Breast epithelium (tissue), 3 donors: ENCODE data around the gene SCN2B.

Experiments
- POLR2A ChIP-seq: fragments of 450-650 bp; IDR thresholded peaks from one replicate; pipeline ENCODE4 v1.6.1; 2016; ENCODE audit warnings: antibody characterized with exemption, mild to moderate bottlenecking, moderate library complexity
- TF ChIP-seq, protein P1 (sequence below), 3 donors: fragments of 450-650 bp; IDR thresholded peaks; one replicate each; pipeline ENCODE4 v1.5.1; 2016 to 2017; ENCODE audit warnings: antibody characterized with exemption in 3 of 3, mild to moderate bottlenecking in 3 of 3, moderate library complexity in 3 of 3

DNA sequence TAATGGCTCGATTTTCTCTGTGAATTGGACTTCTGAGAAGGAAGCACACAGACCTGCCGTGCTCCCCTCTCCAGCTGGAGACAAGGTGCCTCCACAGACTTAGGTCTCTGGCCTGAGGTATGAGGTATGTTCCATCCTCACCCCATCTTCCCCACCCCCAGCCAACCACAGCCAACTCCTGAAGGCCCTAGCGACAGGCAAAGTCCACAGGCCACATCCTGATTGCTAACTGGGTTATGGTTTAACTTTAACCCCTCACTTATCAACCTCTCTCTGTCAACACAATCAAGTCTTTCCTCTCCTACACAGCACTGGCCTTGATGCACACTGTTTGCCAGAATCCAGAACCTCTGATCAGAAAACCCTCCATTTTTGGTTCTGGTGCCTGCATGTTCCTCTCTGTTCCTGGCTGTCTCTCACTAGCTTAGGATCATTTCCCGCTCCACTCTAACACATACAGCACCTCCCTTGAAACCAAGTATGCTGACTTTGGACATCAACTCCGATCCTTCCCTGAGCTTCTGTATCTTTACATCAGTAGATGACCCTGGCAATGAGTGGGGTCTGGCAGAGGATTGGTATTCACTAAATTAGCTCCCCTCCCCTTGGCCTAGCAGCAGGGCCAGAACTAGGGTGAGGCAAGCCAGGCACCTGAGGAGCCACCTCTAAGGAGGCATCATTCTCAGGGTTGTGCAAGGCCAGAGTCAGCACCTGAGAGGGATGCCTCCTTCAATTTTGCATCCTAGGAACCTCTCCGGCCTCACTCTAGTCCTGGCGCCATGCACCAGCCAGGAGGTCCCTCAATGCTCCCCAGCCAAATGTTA lies 26.4 kb upstream of the SCN2B start:
- TF ChIP-seq, protein P1, sequence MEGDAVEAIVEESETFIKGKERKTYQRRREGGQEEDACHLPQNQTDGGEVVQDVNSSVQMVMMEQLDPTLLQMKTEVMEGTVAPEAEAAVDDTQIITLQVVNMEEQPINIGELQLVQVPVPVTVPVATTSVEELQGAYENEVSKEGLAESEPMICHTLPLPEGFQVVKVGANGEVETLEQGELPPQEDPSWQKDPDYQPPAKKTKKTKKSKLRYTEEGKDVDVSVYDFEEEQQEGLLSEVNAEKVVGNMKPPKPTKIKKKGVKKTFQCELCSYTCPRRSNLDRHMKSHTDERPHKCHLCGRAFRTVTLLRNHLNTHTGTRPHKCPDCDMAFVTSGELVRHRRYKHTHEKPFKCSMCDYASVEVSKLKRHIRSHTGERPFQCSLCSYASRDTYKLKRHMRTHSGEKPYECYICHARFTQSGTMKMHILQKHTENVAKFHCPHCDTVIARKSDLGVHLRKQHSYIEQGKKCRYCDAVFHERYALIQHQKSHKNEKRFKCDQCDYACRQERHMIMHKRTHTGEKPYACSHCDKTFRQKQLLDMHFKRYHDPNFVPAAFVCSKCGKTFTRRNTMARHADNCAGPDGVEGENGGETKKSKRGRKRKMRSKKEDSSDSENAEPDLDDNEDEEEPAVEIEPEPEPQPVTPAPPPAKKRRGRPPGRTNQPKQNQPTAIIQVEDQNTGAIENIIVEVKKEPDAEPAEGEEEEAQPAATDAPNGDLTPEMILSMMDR (IDR thresholded peaks at IDR 0.05), result no peak
- TF ChIP-seq POLR2A, result no peak
